Right atrium auricular region (tissue), 2 donors: ENCODE results near the gene RNLS. TPM values are rescaled to one million over a fixed set of nuclear protein-coding genes. Genes with fewer than 3 reads are reported as not detected.

ENCODE experiments used
- DNase-seq: peaks from one replicate; pipeline ENCODE4 v3.0.0-alpha.2; 2019; ENCODE audit warnings: low spot score
- H3K27ac ChIP-seq, 2 donors: fragments of 200-600 bp; sonication (generic); 1 replicate in 1 of 2; 2 replicates in 1 of 2; pipeline ENCODE4 v1.5.1; 2016 to 2019
- H3K27me3 ChIP-seq, 2 donors: fragments of 200-600 bp; sonication (generic); one replicate each; pipeline versions ENCODE4 v1.5.1 to v1.6.0; 2017 to 2019
- H3K36me3 ChIP-seq: fragments of 200-600 bp; sonication (generic); one replicate; pipeline ENCODE4 v1.5.1; 2016
- H3K4me1 ChIP-seq, 2 donors: fragments of 200-600 bp; sonication (generic); one replicate each; pipeline versions ENCODE4 v1.5.1 to v1.6.0; 2017 to 2019
- H3K4me3 ChIP-seq, 2 donors: fragments of 200-600 bp; sonication (generic); 1 replicate in 1 of 2; 2 replicates in 1 of 2; pipeline ENCODE4 v1.5.1; 2017 to 2019; ENCODE audit warnings: mild to moderate bottlenecking in 1 of 2, moderate library complexity in 1 of 2
- H3K9me3 ChIP-seq, 2 donors: fragments of 200-600 bp; sonication (generic); one replicate each; pipeline ENCODE4 v1.5.1; 2019
- total RNA-seq, 2 donors: library from RNA; depleted of rRNA; stranded (reverse); fragments of >200 nt; gene quantifications; one replicate each; pipeline ENCODE4 v1.1.0, GENCODE V29; 2016
- TF ChIP-seq, protein P1 (sequence below), 2 donors: fragments of 200-600 bp; sonication (generic); IDR thresholded peaks; one replicate each; pipeline ENCODE4 v1.5.1; 2019; ENCODE audit warnings: antibody characterized with exemption in 2 of 2

The RNLS gene
- total RNA-seq, 2 donors from 2014 or later, result 14.9 to 26.8 TPM

DNA sequence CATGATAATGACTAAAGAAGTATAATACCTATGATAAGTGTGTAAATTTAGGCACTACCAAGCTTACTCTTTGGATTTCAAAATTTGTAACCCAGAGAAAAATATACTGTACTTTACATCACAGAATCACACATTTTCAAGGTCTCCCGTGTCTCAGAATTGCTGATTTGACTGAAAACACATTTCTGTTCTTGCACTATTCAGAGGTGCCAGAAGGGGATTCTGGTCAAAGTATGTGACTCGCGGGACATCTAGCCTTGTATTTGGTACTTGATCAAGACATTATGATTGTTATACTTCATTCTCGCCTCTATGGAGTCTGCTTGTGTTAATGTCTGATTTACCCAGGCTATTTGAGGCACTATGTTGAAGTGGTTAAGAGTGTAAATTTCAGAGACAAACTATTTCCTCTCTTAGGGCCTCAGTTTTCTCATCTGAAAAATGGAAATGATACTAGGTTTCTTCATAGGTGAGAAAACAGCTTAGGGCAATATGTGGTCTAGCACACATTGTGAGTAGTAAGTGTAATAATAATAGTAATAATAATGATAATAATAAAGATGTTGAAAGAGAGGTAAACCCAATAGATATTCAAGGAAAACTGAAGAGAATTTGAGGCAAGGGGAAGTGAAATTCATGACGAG, 320.4 kb downstream of the RNLS start:
- Histone ChIP-seq H3K9me3 (no peaks in the 10 kb centered on the region), H3K27me3 (no peaks in the 10 kb centered on the region), H3K4me1 (no peaks in the 10 kb centered on the region), H3K36me3 (no peaks in the 10 kb centered on the region), H3K4me3 (no peak overlapping the region), H3K27ac (no peak overlapping the region)
- TF ChIP-seq, protein P1, sequence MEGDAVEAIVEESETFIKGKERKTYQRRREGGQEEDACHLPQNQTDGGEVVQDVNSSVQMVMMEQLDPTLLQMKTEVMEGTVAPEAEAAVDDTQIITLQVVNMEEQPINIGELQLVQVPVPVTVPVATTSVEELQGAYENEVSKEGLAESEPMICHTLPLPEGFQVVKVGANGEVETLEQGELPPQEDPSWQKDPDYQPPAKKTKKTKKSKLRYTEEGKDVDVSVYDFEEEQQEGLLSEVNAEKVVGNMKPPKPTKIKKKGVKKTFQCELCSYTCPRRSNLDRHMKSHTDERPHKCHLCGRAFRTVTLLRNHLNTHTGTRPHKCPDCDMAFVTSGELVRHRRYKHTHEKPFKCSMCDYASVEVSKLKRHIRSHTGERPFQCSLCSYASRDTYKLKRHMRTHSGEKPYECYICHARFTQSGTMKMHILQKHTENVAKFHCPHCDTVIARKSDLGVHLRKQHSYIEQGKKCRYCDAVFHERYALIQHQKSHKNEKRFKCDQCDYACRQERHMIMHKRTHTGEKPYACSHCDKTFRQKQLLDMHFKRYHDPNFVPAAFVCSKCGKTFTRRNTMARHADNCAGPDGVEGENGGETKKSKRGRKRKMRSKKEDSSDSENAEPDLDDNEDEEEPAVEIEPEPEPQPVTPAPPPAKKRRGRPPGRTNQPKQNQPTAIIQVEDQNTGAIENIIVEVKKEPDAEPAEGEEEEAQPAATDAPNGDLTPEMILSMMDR (IDR thresholded peaks at IDR 0.05), result no peak
- no peak for DNase-seq

- no peak for DNase-seq
- TF ChIP-seq, protein P1 (IDR thresholded peaks at IDR 0.05), result no peak
- no peak overlapping the region for H3K27ac ChIP-seq
These were observed 322.0 kb downstream of the RNLS start for GRCh38 chr10:88261152-88261551.

DNA sequence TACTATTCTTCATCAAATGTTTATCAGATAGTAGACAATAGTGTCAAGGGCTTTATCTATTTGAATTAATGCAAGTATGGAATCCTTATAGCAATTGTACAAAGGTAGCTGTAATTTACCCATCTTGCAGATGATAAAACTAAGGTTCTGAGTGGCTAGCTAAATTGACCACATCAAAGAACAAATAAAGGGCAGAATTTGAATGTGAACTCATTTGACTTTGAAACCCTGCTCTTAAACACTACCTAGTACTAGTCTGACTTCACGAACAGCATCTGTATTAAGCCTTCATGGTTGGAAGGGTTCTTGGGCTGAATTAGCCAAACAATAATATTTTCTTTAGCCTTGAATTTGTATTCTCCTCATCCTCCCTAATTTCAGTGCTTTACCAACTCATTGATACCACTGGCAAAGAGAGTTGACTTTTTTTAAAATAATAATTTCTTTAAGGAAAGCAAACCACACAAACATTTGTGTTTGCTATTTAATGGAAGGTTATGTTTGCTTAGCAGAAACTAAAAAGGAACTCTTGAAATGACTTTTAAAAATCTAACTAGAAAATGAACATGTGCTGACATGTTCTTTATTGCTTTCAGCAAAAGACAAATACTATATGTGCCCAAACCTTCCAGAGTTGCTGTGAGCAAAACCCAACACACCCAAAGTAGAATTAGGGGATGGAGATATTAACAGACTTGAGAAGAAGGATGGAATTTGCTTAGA, 322.6 kb downstream of the RNLS start:
- Histone ChIP-seq H3K4me1 (peaks cover 0 to 2% of the 10 kb centered on the region in 2 donors), H3K27me3 (no peaks in the 10 kb centered on the region), H3K9me3 (no peaks in the 10 kb centered on the region), H3K36me3 (no peaks in the 10 kb centered on the region), H3K27ac (no peak overlapping the region), H3K4me3 (no peak overlapping the region)
- TF ChIP-seq, protein P1 (IDR thresholded peaks at IDR 0.05), result no peak
- DNase-seq, result no peak

More at GRCh38 chr10:88261152-88261551, 322.0 kb downstream of the RNLS start:
- Histone ChIP-seq H3K36me3 (no peaks in the 10 kb centered on the region), H3K4me3 (no peak overlapping the region), H3K27me3 (no peaks in the 10 kb centered on the region), H3K9me3 (no peaks in the 10 kb centered on the region), H3K4me1 (no peaks in the 10 kb centered on the region)

DNA sequence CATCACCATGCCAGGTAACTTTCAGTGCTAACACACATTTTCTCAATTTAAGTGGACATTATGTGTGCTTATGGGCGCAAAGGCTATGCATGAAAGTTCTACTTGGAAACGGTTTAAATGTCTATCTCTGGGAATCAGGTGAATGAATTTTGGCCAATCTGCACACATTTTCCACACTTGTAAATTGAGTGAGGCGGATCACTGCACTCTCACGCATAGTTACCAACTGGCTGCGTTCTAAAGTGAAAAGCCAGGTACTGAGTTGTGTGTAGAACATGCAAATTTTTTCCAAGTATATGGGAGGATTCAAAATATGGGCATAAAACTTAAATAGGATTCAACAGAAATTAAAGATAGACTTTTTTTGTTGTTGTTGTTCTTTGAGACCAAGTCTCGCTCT, 323.7 kb downstream of the RNLS start:
- no peaks in the 10 kb centered on the region for H3K9me3 ChIP-seq
- H3K27ac ChIP-seq, result no peak overlapping the region
- peaks cover 0 to 5% of the 10 kb centered on the region in 2 donors for H3K4me1 ChIP-seq
- H3K36me3 ChIP-seq, result no peaks in the 10 kb centered on the region
- no peak overlapping the region for H3K4me3 ChIP-seq
- no peaks in the 10 kb centered on the region for H3K27me3 ChIP-seq
- TF ChIP-seq, protein P1 (IDR thresholded peaks at IDR 0.05), result no peak
- no peak for DNase-seq

- no peak overlapping the region for H3K4me3 ChIP-seq
- TF ChIP-seq, protein P1 (IDR thresholded peaks at IDR 0.05), result no peak
- H3K27ac ChIP-seq, result peak overlapping the region; percentile 65 to 75
- H3K9me3 ChIP-seq, result no peaks in the 10 kb centered on the region
- H3K4me1 ChIP-seq, result peaks cover 0 to 20% of the 10 kb centered on the region in 2 donors
- H3K27me3 ChIP-seq, result no peaks in the 10 kb centered on the region
- no peak for DNase-seq
- no peaks in the 10 kb centered on the region for H3K36me3 ChIP-seq
These were observed 326.2 kb downstream of the RNLS start for GRCh38 chr10:88256886-88257285.
